MM.1S (cell line): Measurements from ENCODE around the gene APOC3.

Source experiments
- CTCF ChIP-seq: fragments of 300-600 bp; sonication (generic); IDR thresholded peaks from 2 replicates; pipeline ENCODE4 v1.5.1; 2016; ENCODE audit warnings: antibody characterized with exemption, low read length, mixed read lengths
- EZH2 ChIP-seq: fragments of 300-600 bp; sonication (generic); optimal IDR thresholded peaks from 2 replicates; pipeline ENCODE3; 2017; ENCODE audit warnings: low read depth, mild to moderate bottlenecking, antibody characterized with exemption, low read length, mixed read lengths
- EZH2phosphoT487 ChIP-seq: fragments of 300-600 bp; sonication (generic); IDR thresholded peaks from 2 replicates; pipeline ENCODE4 v1.6.1; 2018; ENCODE audit warnings: antibody characterized with exemption, low read length

DNA sequence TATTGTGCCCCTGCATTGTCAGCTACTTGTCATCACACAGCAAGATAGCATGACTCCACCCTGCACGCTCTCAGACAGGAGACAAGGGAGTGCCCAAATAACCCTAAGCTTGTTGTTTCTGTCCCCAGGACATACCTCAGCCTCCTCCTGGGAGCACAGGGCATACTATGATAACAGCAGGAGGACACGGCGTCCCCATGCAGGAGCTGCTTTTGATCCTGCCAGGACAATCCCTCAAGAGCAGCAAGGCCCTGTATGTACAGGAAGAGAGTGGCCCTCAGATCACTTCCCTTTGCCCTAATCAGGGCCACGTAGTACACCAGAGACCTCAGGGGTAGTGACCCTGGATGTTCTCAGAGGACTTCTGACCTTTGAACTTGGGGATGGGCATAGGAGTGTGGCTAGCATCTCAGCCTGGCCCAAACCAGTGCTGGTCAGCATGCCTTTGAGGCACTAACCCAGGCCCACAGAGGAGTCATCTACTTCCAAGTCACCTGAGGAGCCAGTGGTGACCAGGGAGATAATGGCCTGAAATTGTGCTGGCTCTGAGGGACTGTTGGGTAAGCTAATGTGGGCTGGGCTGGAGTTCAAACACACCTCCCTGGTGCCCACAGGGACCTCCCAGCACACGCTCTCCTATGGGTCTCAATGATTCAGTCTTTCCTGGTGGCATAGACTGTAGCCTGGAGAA, 15.8 kb upstream of the APOC3 start:
- TF ChIP-seq CTCF (no peak), EZH2 (no peak), EZH2phosphoT487 (no peak)
